Tibial artery (tissue), 4 donors: ENCODE results near the gene CLK4.

Experiments
- DNase-seq, 2 donors: peaks; one replicate each; pipeline ENCODE4 v3.0.0-alpha.2; 2019
- H3K27ac ChIP-seq, 2 donors: fragments of 200-600 bp; sonication (generic) in 1 of 2; 1 replicate in 1 of 2; 2 replicates in 1 of 2; pipeline ENCODE4 v1.5.1; 2018 to 2019; ENCODE audit warnings: mild to moderate bottlenecking in 1 of 2
- H3K27me3 ChIP-seq, 2 donors: fragments of 200-600 bp; sonication (generic) in 1 of 2; one replicate each; pipeline versions ENCODE4 v1.5.1 to v1.6.0; 2016 to 2019
- H3K36me3 ChIP-seq, 3 donors: fragments of 200-600 bp; sonication (generic) in 2 of 3; one replicate each; pipeline ENCODE4 v1.5.1; 2016 to 2019; ENCODE audit warnings: mild to moderate bottlenecking in 2 of 3
- H3K4me1 ChIP-seq, 4 donors: fragments of 200-600 bp; sonication (generic) in 2 of 4; 1 replicate in 3 of 4; 2 replicates in 1 of 4; pipeline ENCODE4 v1.5.1; 2016 to 2019
- H3K4me3 ChIP-seq, 2 donors: fragments of 200-600 bp; sonication (generic) in 1 of 2; 1 replicate in 1 of 2; 2 replicates in 1 of 2; pipeline ENCODE4 v1.5.1; 2018 to 2019; ENCODE audit warnings: mild to moderate bottlenecking in 2 of 2
- H3K9me3 ChIP-seq, 3 donors: fragments of 200-600 bp; sonication (generic) in 1 of 3; one replicate each; pipeline ENCODE4 v1.5.1; 2016 to 2019
- intact Hi-C: fragments of 100-400 bp; cut with DNase I; formaldehyde crosslinking; loops from one replicate; pipeline ENCODE4 v1.15.0; 2023; ENCODE audit warnings: low total_unique reads
- TF ChIP-seq, protein P1 (sequence below), 2 experiments: fragments of 200-600 bp in 1 of 2; fragments of 450-650 bp in 1 of 2; IDR thresholded peaks; one replicate each; pipeline ENCODE4 v1.5.1; 2017 to 2019; ENCODE audit warnings: antibody characterized with exemption in 2 of 2, mild to moderate bottlenecking in 1 of 2, moderate library complexity in 1 of 2

The CLK4 gene

DNA sequence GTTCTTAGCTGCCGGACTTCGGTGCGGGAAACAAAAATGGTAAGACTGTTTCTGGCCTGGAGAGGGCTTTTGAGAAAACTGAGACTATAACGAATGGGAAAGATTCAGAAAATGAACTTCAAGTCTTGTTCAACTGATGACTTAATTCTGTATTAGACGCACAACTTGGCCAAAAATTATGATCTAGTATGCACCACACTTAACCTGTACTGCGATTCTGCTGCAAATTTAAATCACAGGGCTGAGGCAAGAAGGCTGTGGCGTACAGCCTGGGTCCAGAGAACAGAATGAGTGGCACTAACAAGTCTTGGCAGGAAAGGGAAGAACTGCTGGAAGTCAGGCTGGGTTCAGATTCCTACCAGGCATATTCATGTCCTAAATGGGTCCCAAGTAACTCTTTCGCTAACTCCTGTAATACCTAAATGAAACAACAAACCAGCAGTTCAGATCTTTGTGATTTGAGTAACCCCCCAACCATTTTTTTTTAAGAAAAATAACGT is 35.9 kb downstream of the CLK4 start:
- peaks cover 0 to 26% (median 19%) of the 10 kb centered on the region in 4 donors for H3K4me1 ChIP-seq
- H3K4me3 ChIP-seq = peak overlapping the region; percentile 50 to 57
- TF ChIP-seq, protein P1, sequence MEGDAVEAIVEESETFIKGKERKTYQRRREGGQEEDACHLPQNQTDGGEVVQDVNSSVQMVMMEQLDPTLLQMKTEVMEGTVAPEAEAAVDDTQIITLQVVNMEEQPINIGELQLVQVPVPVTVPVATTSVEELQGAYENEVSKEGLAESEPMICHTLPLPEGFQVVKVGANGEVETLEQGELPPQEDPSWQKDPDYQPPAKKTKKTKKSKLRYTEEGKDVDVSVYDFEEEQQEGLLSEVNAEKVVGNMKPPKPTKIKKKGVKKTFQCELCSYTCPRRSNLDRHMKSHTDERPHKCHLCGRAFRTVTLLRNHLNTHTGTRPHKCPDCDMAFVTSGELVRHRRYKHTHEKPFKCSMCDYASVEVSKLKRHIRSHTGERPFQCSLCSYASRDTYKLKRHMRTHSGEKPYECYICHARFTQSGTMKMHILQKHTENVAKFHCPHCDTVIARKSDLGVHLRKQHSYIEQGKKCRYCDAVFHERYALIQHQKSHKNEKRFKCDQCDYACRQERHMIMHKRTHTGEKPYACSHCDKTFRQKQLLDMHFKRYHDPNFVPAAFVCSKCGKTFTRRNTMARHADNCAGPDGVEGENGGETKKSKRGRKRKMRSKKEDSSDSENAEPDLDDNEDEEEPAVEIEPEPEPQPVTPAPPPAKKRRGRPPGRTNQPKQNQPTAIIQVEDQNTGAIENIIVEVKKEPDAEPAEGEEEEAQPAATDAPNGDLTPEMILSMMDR (IDR thresholded peaks at IDR 0.05) = no peak
- peaks cover 0 to 15% (median 11%) of the 10 kb centered on the region in 3 donors for H3K36me3 ChIP-seq
- H3K27ac ChIP-seq = peak overlapping the region; percentile 30 to 42
- H3K27me3 ChIP-seq = peaks cover 0 to 23% of the 10 kb centered on the region in 2 donors
- no peak for DNase-seq
- peaks cover 0 to 9% (median 3%) of the 10 kb centered on the region in 3 donors for H3K9me3 ChIP-seq
- intact Hi-C loops = no loop called here

DNA sequence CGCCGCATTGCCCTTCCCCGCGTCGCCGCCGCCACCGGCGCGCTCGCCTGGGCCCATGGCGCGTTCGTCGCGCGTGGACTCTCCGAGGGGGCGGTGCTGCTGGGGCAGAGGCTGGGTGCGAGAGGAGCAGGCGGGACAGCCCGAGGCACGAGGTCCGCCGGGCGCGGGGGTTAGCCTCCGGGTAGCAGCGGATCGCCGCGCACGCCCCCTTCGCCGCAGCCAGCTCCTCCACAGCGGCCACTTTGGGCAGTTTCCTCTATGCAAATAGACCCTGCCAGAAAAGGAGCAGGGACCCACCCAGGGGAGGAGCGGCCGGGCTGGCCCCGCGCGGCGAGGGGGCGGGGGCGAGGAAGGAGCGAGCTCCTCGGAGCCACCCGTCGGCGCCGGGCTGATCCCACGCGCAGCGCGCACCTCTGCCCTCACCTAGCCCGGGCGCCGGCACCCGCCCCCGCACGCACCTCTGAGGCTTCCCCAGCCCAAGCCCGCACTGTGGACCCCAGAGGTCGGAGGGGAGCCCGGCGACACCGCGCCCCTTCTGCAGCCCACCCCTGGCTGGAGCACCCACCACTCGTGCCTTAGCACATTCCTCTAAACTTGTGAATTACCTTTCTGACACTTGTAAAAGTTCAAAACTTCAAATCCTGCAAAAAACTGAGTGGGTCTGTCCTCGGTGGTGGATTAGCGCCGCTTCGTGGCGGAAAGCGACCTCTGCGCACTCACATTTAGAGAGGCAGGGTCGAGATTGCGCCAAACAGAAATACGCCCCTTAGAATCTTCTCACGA is 36.5 kb downstream of the CLK4 start, which contains the start of gene COL23A1:
COL23A1 (minus strand) TSS at position 253 of the 783 bp plus-strand sequence.
- TF ChIP-seq, protein P1 (IDR thresholded peaks at IDR 0.05) = peak; percentile 37 to 48
- Histone ChIP-seq H3K36me3 (peaks cover 0 to 8% (median 5%) of the 10 kb centered on the region in 3 donors), H3K4me3 (peak within 1 kb of the TSS; percentile 50 to 57), H3K4me1 (peaks cover 0 to 26% (median 19%) of the 10 kb centered on the region in 4 donors), H3K27me3 (peaks cover 0 to 29% of the 10 kb centered on the region in 2 donors), H3K9me3 (peaks cover 0 to 3% (median 3%) of the 10 kb centered on the region in 3 donors), H3K27ac (peak within 1 kb of the TSS; percentile 30 to 42)
- intact Hi-C loops = no loop called here
- peak; percentile 39 to 81 for DNase-seq

DNA sequence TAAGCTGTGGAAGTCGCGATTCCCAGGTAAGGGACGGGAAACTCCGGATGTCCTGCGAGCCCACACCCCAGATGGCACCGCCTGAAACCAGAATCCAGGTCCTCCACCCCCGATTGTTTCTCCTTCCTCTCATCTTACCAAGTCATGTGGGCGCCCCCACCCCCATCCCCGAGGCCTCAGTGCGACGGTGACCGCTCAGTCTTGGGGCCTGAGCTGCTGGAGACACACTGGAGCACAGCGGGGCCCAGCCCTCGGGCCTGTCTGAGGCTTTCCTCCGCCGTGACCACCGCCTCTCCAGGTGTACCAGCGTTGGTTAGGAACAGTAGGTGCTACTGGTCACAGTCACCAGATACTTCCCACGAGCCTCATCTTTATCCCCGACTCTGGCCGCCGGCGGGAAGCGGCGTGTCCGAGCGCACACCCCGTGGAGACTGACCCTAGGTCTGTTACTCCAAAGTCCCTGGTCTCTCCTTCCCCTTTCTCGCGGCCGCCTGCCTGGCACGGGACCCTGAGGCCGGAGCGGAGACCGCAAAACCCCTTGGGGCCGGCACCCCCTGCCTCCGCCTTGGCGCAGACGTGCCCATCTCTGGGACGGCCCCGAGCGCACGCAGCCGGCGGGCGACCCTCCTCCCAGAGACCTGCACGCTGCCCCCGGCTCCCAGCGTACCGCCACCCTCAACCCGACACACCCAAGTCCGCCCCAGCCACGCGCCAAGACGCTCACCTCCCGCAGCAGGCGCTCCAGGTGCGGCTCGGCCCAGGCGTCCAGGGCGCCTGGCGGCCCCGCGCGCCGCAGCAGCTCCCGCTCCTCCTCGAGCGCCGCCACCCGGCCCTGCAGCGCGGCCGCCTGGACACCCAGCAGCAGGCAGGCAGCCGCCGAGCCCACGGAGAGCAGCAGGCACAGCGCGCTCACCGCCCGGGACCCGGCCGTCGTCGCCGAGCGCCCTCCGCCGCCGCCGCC is 37.4 kb downstream of the CLK4 start:
- intact Hi-C loops = loop anchor here (10.0 kb wide), 1 partner anchor 315 kb away; no protein-coding TSS in a partner anchor
- peaks cover 0 to 26% (median 19%) of the 10 kb centered on the region in 4 donors for H3K4me1 ChIP-seq
- no peaks in the 10 kb centered on the region for H3K9me3 ChIP-seq
- H3K27me3 ChIP-seq = peaks cover 0 to 29% of the 10 kb centered on the region in 2 donors
- TF ChIP-seq, protein P1 (IDR thresholded peaks at IDR 0.05) = no peak
- no peak for DNase-seq
- H3K4me3 ChIP-seq = peak overlapping the region; percentile 50 to 57
- H3K27ac ChIP-seq = peak overlapping the region in 1 of 2 donors; percentile 42
- no peaks in the 10 kb centered on the region for H3K36me3 ChIP-seq

DNA sequence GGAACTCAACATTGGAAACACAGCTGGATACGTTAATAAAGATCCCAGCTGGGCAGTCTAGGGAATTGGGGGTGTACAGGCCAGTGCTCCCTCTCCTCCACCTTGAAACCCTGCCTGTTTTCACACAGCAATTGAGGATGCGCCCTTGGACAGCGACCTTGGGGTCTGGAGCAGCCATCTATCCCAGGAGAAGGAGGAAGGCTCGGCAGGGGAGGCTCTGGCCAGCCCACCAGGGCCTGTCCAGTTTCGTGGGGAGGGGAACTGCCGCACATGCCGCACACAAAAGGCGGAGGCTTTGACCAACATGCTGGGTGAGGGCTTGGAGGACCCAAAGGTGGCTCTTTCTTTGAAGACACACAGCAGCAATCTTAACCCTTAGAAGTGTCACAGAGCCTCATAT is 38.1 kb downstream of the CLK4 start:
- intact Hi-C loops = loop anchor here (10.0 kb wide), 1 partner anchor 314 kb away; no protein-coding TSS in a partner anchor

More for the DNA sequence above, 38.1 kb downstream of the CLK4 start:
- Histone ChIP-seq H3K9me3 (no peaks in the 10 kb centered on the region), H3K27ac (no peak overlapping the region), H3K36me3 (no peaks in the 10 kb centered on the region), H3K4me3 (no peak overlapping the region), H3K4me1 (peaks cover 0 to 26% (median 19%) of the 10 kb centered on the region in 4 donors), H3K27me3 (peaks cover 0 to 29% of the 10 kb centered on the region in 2 donors)
- no peak for DNase-seq
- TF ChIP-seq, protein P1 (IDR thresholded peaks at IDR 0.05) = no peak
